Measurements from ENCODE around the gene LAD1. TPM values are rescaled to one million over a fixed set of nuclear protein-coding genes. Genes with fewer than 3 reads are reported as not detected.

Gene LAD1
- total RNA-seq, 1 donor from 2014 or later = 91.8 TPM

DNA sequence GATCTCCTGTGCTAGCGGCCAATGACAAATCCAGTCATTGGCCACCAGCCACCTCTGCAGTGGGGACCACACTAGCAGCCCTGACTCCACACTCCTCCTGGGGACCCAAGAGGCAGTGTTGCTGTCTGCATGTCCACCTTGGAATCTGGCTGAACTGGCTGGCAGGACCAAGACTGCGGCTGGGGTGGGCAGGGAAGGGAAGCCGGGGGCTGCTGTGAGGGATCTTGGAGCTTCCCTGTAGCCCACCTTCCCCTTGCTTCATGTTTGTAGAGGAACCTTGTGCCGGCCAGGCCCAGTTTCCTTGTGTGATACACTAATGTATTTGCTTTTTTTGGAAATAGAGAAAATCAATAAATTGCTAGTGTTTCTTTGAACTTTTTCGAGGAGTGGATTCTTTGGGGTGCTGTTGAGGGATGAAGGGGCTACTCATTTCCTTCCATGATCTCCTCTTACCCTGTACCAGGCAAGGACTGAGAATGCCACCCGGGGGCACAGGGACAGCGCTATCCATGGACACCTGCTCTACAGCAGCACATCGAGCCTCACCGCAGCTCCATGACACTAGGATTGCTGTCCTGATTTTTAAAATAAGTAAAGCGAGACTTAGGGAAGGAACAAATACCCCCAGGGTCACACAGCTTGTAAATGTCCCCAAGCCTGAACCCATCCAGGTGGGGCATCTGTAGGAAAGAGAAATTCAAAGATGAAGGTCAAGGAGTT lies 66.3 kb downstream of the LAD1 start:
- no peak for DNase-seq (ENCODE audit: extremely low spot score in 2 of 2)

DNA sequence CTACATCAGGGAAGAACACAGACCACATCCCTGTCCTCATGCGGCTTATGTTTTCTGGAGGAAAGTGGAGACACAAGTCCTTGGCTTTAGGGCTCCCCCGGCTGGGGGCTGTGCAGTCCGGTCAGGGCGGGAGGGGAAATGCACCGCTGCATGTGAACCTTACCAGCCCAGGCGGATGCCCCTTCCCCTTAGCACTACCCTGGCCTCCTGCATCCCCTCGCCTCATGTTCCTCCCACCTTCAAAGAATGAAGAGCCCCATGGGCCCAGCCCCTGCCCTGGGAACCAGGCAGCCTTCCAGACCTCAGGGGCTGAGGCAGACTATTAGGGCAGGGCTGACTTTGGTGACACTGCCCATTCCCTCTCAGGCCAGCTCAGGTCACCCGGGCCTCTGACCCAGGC lies 67.1 kb downstream of the LAD1 start:
- intact Hi-C loops (cut with DNase I) = no loop called here
- no peak for DNase-seq (ENCODE audit: extremely low spot score in 2 of 2)
- Histone ChIP-seq H3K36me3 (no peaks in the 10 kb centered on the region), H3K27ac (no peak overlapping the region), H3K9me3 (no peaks in the 10 kb centered on the region), H3K27me3 (no peaks in the 10 kb centered on the region), H3K4me3 (no peak overlapping the region), H3K4me1 (peaks cover 19% of the 10 kb centered on the region)
- TF ChIP-seq POLR2AphosphoS5 (IDR thresholded peaks at IDR 0.05; ENCODE audit: insufficient read depth in 1 of 2, low read depth in 1 of 2) = no peak
- TF ChIP-seq, protein P1, sequence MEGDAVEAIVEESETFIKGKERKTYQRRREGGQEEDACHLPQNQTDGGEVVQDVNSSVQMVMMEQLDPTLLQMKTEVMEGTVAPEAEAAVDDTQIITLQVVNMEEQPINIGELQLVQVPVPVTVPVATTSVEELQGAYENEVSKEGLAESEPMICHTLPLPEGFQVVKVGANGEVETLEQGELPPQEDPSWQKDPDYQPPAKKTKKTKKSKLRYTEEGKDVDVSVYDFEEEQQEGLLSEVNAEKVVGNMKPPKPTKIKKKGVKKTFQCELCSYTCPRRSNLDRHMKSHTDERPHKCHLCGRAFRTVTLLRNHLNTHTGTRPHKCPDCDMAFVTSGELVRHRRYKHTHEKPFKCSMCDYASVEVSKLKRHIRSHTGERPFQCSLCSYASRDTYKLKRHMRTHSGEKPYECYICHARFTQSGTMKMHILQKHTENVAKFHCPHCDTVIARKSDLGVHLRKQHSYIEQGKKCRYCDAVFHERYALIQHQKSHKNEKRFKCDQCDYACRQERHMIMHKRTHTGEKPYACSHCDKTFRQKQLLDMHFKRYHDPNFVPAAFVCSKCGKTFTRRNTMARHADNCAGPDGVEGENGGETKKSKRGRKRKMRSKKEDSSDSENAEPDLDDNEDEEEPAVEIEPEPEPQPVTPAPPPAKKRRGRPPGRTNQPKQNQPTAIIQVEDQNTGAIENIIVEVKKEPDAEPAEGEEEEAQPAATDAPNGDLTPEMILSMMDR (IDR thresholded peaks at IDR 0.05) = no peak
- TF ChIP-seq POLR2A (IDR thresholded peaks at IDR 0.05) = no peak

More for the DNA sequence above, 66.3 kb downstream of the LAD1 start:
- peaks cover 19% of the 10 kb centered on the region for H3K4me1 ChIP-seq
- TF ChIP-seq POLR2AphosphoS5 (IDR thresholded peaks at IDR 0.05; ENCODE audit: insufficient read depth in 1 of 2, low read depth in 1 of 2) (no peak), POLR2A (IDR thresholded peaks at IDR 0.05) (no peak)
- TF ChIP-seq, protein P1 (IDR thresholded peaks at IDR 0.05) = no peak
- intact Hi-C loops (cut with DNase I) = no loop called here
- H3K27ac ChIP-seq = no peak overlapping the region
- H3K36me3 ChIP-seq = no peaks in the 10 kb centered on the region
- H3K4me3 ChIP-seq = no peak overlapping the region
- H3K27me3 ChIP-seq = no peaks in the 10 kb centered on the region
- H3K9me3 ChIP-seq = no peaks in the 10 kb centered on the region

DNA sequence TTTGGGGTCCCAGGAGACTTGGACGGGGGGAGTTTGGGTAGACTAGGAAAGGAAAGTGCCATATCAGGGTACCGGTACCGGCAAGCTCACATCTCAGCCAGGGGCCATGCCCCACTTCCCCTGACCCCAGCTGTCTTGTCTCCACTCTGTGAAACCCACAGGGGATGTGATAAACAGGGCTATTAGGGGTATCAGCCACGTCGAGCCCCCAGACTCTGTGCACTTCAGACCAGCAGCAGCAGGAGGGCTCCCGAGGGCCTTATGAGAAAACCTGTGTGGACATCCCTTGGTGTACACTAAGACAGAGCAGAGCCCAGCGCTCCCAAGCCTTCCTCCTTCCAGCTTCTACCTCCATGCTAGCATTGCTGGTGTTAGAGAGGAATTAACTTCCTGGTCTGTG lies 68.0 kb downstream of the LAD1 start:
- Histone ChIP-seq H3K4me1 (peaks cover 19% of the 10 kb centered on the region), H3K4me3 (no peak overlapping the region), H3K9me3 (no peaks in the 10 kb centered on the region), H3K36me3 (peaks cover 0 to 5% of the 10 kb centered on the region in 2 donors), H3K27me3 (no peaks in the 10 kb centered on the region), H3K27ac (no peak overlapping the region)
- TF ChIP-seq POLR2AphosphoS5 (IDR thresholded peaks at IDR 0.05; ENCODE audit: insufficient read depth in 1 of 2, low read depth in 1 of 2) = no peak
- TF ChIP-seq, protein P1 (IDR thresholded peaks at IDR 0.05) = no peak
- TF ChIP-seq POLR2A (IDR thresholded peaks at IDR 0.05) = no peak
- no peak for DNase-seq (ENCODE audit: extremely low spot score in 2 of 2)
- intact Hi-C loops (cut with DNase I) = no loop called here

Other genes starting within 250 kb of the LAD1 start
- 58.7 TPM for gene TMEM9, start 244.8 kb downstream of the LAD1 start, total RNA-seq
- gene IGFN1, start 208.5 kb downstream of the LAD1 start, total RNA-seq = not detected
- gene PKP1, start 115.8 kb downstream of the LAD1 start, total RNA-seq = 409 TPM
- 9.8 TPM for gene TNNT2, start 21.6 kb downstream of the LAD1 start, total RNA-seq
- gene TNNI1, start 22.4 kb upstream of the LAD1 start, total RNA-seq = not detected
- gene PHLDA3, start 69.9 kb upstream of the LAD1 start, total RNA-seq = 80.5 TPM
- 729 TPM for gene CSRP1, start 107.8 kb upstream of the LAD1 start, total RNA-seq
- gene NAV1, start 139.8 kb upstream of the LAD1 start, total RNA-seq = 45.9 TPM

Measured in vagina (tissue), 2 donors.